HAP-1 (cell line): Measurements from ENCODE around the gene KLHL17.
A peak's percentile ranks its signal among the peaks of the same experiment; 100 is the strongest.

Source experiments
- DNase-seq, 2 experiments: peaks; one replicate each; pipeline ENCODE4 v3.0.0-alpha.2; 2016 to 2020; ENCODE audit warnings: low spot score in 2 of 2
- H3K27me3 ChIP-seq: fragments of 250-450 bp; sonication (Bioruptor Pico); 2 replicates; pipeline ENCODE4 v1.5.1; 2020; ENCODE audit warnings: low read depth, mild to moderate bottlenecking, moderate library complexity
- H3K36me3 ChIP-seq: fragments of 250-450 bp; sonication (Bioruptor Pico); replicated peaks from 2 replicates; pipeline ENCODE4 v1.5.1; 2020; ENCODE audit warnings: mild to moderate bottlenecking
- H3K4me1 ChIP-seq: fragments of 250-450 bp; sonication (Bioruptor Pico); 2 replicates; pipeline ENCODE4 v1.5.1; 2020; ENCODE audit warnings: mild to moderate bottlenecking
- H3K4me3 ChIP-seq: fragments of 250-450 bp; sonication (Bioruptor Pico); 2 replicates; pipeline ENCODE4 v1.5.1; 2020; ENCODE audit warnings: mild to moderate bottlenecking, moderate library complexity
- H3K9me3 ChIP-seq: fragments of 250-450 bp; sonication (Bioruptor Pico); 2 replicates; pipeline ENCODE4 v1.5.1; 2020; ENCODE audit warnings: mild to moderate bottlenecking, moderate library complexity
- in situ Hi-C: fragments of 300-500 bp; cut with MboI; formaldehyde crosslinking; loops from 3 replicates; pipeline ENCODE4 v1.14.3; 2020; ENCODE audit warnings: low sequenced_read_pairs, inconsistent platforms, mixed read lengths

Gene KLHL17

DNA sequence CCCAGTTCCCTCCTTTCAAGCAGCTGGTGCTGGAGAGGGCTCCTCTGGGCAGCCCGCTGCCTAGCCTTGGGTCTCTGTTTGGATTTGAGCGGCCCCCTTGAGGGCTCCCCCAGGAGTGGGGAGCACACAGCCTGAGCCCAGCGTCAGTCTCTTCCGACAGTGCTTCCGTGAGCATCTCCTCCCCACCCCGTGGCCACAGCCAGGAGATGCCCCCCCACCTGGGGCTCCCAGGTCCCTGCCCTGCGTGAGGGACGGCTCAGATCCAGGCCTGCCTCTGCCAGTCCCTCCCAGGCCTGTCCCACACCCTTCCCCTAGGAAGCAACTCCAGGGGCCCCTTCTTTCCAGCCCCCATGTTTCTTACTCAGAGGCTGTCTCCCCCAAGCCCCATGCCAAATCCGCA, 33.1 kb upstream of the KLHL17 start:
- H3K4me1 ChIP-seq = peaks cover 5% of the 10 kb centered on the region
- H3K27me3 ChIP-seq = no peaks in the 10 kb centered on the region
- in situ Hi-C loops = no loop called here

DNA sequence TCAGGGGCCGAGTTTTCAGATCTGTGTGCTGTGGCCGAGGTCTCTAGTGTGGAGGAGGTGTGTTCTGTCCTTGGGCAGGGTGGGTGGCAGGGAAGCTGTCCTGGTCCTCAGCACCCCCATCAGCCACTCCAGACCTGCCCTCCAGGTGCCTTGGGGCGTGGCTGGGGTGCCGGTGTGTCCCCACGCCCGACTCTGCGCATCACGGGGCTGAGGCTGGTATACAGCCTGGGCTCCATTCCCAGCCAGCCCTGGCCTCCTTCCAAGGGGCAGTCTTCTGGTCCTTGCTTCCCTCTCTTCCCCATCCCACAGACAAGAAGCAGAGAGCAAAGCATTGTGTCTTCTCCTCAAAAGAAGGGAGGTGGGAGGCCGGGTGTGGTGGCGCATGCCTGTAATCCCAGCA, 32.6 kb upstream of the KLHL17 start:
- Histone ChIP-seq H3K27me3 (no peaks in the 10 kb centered on the region), H3K4me1 (peaks cover 5% of the 10 kb centered on the region), H3K9me3 (no peaks in the 10 kb centered on the region), H3K36me3 (peaks cover 4% of the 10 kb centered on the region), H3K4me3 (no peak overlapping the region)
- in situ Hi-C loops = no loop called here
- DNase-seq = no peak

More for the DNA sequence above, 33.1 kb upstream of the KLHL17 start:
- DNase-seq = no peak
- Histone ChIP-seq H3K36me3 (peaks cover 4% of the 10 kb centered on the region), H3K9me3 (no peaks in the 10 kb centered on the region), H3K4me3 (no peak overlapping the region)

DNA sequence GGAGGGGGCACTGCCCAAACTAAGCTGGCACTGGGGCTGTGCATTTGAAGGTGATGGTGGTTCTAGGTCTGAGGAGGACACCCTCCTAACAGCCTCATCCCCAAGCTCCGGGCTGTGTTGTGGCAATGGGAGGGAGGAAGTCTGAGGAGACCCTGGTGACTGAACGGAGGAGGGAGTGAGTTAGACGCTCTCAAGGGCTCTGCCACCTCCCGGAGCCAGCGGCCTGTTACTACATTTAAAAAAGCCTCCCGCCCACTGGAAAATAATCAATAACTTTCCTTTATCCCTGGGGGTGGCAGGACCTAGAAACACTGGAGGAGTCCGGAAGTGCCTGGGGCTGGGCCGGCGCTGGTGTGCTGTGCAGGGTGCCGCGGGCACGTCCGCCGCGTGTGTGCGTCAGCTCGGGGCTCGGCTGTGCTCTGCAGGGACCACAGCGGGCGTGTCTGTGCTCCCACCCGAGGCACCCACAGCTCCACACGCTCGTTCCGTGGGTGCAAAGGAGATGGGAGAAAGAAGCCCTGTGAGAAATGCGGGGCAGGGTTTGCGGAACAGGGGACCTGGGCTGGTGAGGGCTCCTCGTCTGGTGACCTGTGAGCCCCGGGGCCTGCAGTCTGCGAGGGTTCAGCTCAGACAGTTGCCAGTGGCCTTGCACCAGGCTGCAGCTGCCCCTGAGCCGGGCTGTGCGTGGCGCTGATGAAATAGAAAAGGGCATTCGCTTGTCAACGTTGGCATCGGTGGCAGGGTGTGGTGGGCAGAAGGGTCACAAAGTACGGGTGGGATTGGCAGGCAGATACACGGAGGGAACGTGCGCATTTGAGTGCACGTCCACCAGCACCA, 31.3 kb upstream of the KLHL17 start:
- H3K27me3 ChIP-seq = no peaks in the 10 kb centered on the region
- H3K4me3 ChIP-seq = no peak overlapping the region
- H3K4me1 ChIP-seq = peaks cover 5% of the 10 kb centered on the region
- in situ Hi-C loops = no loop called here
- DNase-seq = no peak
- no peaks in the 10 kb centered on the region for H3K9me3 ChIP-seq
- H3K36me3 ChIP-seq = peaks cover 4% of the 10 kb centered on the region

DNA sequence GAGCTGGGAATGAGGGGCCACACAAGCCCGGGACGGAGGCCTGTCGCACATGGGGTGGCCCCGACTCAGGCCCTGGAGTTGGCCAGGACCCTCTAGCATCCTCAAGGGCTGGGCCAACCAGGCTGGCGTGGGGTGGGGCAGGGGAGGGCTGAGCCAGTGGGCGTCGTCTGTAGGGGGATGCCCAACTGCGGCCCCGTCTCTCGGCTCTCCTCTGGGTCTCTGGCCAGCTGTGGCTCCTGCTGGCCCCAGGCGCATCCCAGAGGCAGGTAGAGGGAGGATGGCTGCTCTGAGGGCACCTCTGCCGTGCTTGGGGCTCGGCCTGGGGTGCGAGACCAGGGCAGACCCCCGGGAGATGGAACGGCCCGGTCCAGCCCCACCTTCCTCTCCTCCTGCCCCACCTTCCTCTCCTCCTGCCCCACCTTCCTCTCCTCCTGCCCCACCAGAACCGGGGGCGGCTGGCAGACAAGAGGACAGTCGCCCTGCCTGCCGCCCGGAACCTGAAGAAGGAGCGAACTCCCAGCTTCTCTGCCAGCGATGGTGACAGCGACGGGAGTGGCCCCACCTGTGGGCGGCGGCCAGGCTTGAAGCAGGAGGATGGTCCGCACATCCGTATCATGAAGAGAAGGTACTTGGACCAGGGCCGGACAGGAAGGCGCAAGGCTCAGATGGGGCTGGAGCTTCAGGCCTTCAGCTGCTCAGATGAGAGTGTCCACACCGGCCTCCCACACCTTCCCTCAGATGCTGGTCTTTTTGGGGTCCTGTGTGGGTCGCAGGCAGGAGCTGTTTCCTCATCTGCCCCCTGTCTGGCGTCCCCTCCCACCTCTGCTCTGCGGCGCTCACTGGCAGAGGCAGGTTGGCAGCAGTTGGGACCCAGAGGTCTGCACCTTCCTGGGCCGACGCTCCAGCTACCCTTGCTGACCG, 30.4 kb upstream of the KLHL17 start:
- Histone ChIP-seq H3K9me3 (no peaks in the 10 kb centered on the region), H3K27me3 (no peaks in the 10 kb centered on the region), H3K36me3 (peaks cover 4% of the 10 kb centered on the region), H3K4me3 (no peak overlapping the region), H3K4me1 (peaks cover 5% of the 10 kb centered on the region)
- in situ Hi-C loops = no loop called here
- no peak for DNase-seq

DNA sequence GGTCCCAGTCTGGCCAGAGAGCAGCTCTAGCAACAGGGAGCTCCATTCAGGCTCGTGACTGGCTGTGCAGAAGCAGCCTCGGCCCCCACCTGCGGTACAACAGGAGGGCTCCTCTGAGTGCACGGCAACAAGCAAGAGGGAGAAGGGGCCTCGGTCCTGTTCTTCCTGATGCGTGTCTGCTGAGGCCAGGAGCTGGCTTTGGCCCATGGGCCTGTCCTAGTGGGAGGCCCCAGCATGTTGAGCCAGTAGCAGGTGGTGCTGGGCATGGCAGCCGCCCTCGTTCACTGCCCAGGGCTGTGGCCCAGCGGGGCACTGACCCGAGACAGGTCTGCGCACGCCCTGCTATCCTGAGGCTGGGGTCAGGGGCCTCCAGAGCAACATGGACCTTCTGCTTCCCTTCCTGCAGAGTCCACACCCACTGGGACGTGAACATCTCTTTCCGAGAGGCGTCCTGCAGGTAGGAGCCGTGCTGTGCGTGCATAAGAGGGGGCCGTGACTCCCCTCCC, 29.7 kb upstream of the KLHL17 start:
- Histone ChIP-seq H3K27me3 (no peaks in the 10 kb centered on the region), H3K4me3 (no peak overlapping the region), H3K9me3 (no peaks in the 10 kb centered on the region), H3K36me3 (peaks cover 4% of the 10 kb centered on the region), H3K4me1 (peaks cover 11% of the 10 kb centered on the region)
- DNase-seq = no peak
- in situ Hi-C loops = no loop called here

DNA sequence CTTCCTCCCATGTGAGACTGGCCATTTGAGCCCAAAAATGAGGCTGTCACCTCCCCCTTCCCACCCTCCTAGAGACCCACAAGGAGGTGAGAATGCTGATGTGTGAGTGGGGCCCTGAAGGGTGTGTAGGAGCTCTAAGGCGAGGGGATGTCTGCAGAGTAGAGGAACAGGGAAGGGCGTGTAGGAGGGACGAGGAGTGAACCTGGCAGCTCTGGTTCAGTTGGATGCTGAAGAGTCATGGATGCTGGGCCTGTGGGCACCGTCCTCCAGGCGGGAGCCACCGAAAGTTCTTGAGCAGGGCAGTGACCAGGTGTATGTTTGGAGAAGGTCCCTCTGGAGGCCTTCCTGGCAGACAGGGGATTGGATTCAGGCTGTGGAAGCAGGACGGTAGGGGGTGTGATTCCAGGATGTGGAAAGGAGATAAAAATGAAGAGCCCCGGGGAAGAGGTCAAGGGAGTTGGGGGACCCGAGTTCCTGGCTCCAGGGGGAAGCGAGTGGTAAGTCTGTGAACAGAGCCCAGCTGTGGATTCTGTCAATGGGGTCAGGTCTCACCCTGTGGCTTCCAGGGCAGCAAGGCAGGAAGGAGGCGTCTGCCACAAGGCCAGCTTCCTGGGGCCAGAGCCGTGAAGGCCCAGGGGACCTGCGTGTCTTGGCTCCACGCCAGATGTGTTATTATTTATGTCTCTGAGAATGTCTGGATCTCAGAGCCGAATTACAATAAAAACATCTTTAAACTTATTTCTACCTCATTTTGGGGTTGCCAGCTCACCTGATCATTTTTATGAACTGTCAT, 28.8 kb upstream of the KLHL17 start:
- peaks cover 4% of the 10 kb centered on the region for H3K36me3 ChIP-seq
- H3K4me3 ChIP-seq = no peak overlapping the region
- DNase-seq = no peak
- in situ Hi-C loops = no loop called here
- H3K9me3 ChIP-seq = no peaks in the 10 kb centered on the region
- H3K27me3 ChIP-seq = no peaks in the 10 kb centered on the region
- peaks cover 9% of the 10 kb centered on the region for H3K4me1 ChIP-seq

DNA sequence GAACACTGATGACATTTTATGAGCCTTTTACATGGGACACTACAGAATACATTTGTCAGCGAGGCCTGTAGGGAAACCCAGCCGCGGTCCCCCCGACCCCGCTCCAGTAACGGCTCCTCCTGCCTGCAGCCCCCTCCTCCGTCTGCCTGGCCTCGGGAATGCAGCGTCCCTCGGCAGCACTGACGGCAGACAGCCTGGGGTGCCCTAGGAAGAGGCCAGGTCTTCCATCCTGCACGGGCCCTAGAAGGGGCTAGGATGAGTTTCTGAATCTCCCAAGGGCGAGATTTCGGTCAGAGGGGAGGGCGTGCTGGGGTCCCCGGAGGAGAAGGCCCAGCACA, 28.2 kb upstream of the KLHL17 start:
- Histone ChIP-seq H3K9me3 (no peaks in the 10 kb centered on the region), H3K4me3 (no peak overlapping the region), H3K36me3 (peaks cover 4% of the 10 kb centered on the region), H3K4me1 (peaks cover 9% of the 10 kb centered on the region), H3K27me3 (no peaks in the 10 kb centered on the region)
- DNase-seq = no peak
- in situ Hi-C loops = no loop called here

DNA sequence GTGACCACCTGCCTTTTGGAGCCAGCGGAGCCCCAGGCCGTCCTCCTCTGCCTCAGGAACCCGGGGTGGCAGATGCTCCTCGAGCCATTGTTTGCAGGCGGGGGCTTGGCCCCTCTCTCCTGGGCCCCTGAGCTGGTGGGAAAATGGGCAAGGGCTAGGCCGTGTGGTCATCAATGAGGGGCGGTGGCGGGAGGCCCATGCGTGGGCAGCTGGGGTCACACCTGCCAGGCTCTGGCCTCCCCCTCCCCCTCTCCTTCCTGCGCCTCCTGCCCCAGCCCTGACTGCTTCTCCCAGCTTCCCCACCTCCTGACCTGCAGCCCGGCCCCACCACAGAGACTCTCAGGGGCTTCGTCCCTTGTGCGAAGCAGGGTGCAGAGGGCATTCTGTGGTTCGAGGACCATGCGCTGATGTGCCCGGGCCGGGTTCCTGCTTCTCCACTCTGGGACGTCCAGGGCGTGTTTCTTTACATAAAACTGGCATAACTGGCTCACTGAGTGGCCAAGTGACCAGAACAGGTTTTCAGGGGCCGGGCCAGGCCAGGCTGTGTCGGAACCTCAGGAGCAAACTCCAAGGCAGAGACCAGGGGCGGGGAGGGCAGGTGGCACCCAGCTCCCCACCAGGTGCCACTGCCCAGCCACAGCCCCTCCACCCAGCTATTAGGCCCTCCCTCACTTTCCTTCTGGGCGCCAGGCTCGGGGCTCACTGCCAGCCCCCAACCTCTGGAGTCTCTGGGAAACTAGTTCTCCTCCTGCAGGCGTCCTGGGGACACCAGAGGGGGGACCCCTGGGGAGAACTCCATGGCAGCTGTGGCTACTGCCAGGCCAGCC, 27.4 kb upstream of the KLHL17 start:
- DNase-seq = no peak
- Histone ChIP-seq H3K4me1 (peaks cover 9% of the 10 kb centered on the region), H3K36me3 (peaks cover 4% of the 10 kb centered on the region), H3K4me3 (no peak overlapping the region), H3K27me3 (no peaks in the 10 kb centered on the region), H3K9me3 (no peaks in the 10 kb centered on the region)
- in situ Hi-C loops = no loop called here

DNA sequence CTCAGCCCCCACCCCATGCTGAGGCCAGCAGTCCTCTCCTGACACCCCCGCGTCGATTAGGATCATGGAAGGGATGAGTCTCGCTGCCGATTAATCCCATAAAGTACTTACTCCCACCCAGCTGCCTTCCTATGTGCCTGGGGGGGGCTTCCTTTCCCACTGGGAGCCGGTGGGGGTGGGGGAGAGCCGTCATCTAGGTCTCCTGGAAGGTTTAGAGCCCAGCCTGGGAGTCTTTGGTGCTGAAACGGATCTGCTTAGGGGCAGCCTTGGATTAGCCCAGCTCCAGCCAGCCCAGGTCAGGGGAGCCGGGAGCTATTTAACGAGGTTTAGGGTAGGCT, 26.8 kb upstream of the KLHL17 start:
- Histone ChIP-seq H3K4me1 (peaks cover 9% of the 10 kb centered on the region), H3K9me3 (no peaks in the 10 kb centered on the region), H3K36me3 (peaks cover 4% of the 10 kb centered on the region), H3K4me3 (no peak overlapping the region), H3K27me3 (no peaks in the 10 kb centered on the region)
- in situ Hi-C loops = no loop called here
- DNase-seq = no peak

DNA sequence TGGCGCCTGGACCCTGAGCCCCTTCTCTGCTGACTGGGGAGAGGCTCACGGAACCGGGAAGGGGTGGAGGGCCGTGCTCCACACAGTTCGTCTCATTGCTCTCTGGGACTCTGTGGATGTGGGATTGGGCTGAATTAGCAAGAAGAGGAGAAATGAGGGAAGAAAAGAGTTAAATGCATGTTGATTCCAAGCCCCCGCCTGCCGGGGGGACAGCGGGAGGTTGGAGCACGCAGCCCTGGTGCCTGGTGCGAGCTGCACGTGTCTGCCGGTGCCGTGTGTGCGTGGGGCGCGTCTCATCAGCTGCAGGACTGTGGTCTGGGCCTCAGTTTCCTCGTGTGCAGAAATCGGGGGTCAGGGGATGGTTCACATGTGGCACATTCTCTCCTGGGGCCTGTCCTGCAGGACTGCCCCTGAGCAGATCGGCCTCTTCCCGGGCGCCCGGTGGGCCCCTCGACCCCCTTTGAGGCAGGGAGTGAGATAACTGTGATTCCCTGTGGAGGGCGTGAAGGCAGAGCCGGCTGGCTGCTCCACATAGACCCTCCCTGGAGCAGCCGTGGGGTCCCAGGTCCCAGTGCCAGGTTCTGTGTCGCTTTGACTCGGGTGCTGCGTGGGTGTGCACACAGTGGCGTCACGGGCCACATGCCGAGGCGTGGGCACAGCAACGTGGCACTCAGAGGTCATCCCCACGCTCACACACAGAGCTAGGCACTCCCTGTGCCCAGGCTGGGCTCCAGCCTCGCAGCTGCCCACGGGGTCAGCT, 25.2 kb upstream of the KLHL17 start:
- in situ Hi-C loops = no loop called here
- H3K27me3 ChIP-seq = no peaks in the 10 kb centered on the region
- H3K4me3 ChIP-seq = no peak overlapping the region

DNA sequence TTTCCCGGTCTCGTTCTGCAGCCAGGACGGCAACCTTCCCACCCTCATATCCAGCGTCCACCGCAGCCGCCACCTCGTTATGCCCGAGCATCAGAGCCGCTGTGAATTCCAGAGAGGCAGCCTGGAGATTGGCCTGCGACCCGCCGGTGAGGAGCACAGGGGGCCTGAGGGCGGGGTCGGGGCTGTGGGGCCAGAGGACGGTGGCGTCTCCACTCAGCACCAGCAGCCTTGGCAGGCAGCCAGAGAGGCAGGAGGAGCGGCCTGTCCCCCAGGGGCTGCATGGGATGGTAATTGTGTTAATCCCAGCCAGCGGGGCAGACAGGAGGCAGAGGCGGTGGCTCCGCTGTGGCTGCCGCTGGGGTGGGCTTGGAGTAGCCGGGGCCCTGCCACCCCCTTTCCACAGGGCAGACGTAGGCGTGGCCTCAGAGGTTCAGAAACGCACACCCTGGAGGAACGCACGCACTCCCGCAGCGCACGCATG, 24.6 kb upstream of the KLHL17 start:
- Histone ChIP-seq H3K27me3 (no peaks in the 10 kb centered on the region), H3K36me3 (peaks cover under 1% of the 10 kb centered on the region), H3K4me3 (no peak overlapping the region), H3K9me3 (no peaks in the 10 kb centered on the region), H3K4me1 (peaks cover 19% of the 10 kb centered on the region)
- DNase-seq = peak; percentile 72 to 92
- in situ Hi-C loops = no loop called here

More for the DNA sequence above, 25.2 kb upstream of the KLHL17 start:
- Histone ChIP-seq H3K9me3 (no peaks in the 10 kb centered on the region), H3K4me1 (peaks cover 13% of the 10 kb centered on the region), H3K36me3 (peaks cover 4% of the 10 kb centered on the region)
- DNase-seq = no peak
